Measurements from ENCODE around the gene TOMM40.
A peak's percentile ranks its signal among the peaks of the same experiment; 100 is the strongest.

Gene TOMM40

GRCh38 chr19:44891016-44891882 is at the start of gene TOMM40:
TOMM40 (plus strand) TSS chr19:44891254; CDS start chr19:44891416, 162 bp downstream.
- FAIRE-seq: no peak
- DNase-seq (ENCODE audit: insufficient read length, low spot score): peak; percentile 98
- TF ChIP-seq CTCF (IDR thresholded peaks at IDR 0.05; ENCODE audit: insufficient read depth, missing control alignments): no peak

GRCh38 chr19:44845286-44845611 is 45.8 kb upstream of the TOMM40 start:
- FAIRE-seq (no peak), DNase-seq (ENCODE audit: insufficient read length, low spot score) (no peak)
- no peak for TF ChIP-seq CTCF (IDR thresholded peaks at IDR 0.05; ENCODE audit: insufficient read depth, missing control alignments)

GRCh38 chr19:44845612-44846454 is 45.2 kb upstream of the TOMM40 start, which contains the start of gene NECTIN2:
NECTIN2 (plus strand) TSS chr19:44846297; CDS start chr19:44846526, 229 bp downstream.
- DNase-seq (ENCODE audit: insufficient read length, low spot score) (peak; percentile 100), FAIRE-seq (no peak)
- TF ChIP-seq CTCF (IDR thresholded peaks at IDR 0.05; ENCODE audit: insufficient read depth, missing control alignments): peak; percentile 82

GRCh38 chr19:44846455-44847143 is 44.5 kb upstream of the TOMM40 start:
- no peak for TF ChIP-seq CTCF (IDR thresholded peaks at IDR 0.05; ENCODE audit: insufficient read depth, missing control alignments)
- DNase-seq (ENCODE audit: insufficient read length, low spot score) (no peak), FAIRE-seq (no peak)

- TF ChIP-seq CTCF (IDR thresholded peaks at IDR 0.05; ENCODE audit: insufficient read depth, missing control alignments): no peak
- FAIRE-seq: no peak
- DNase-seq (ENCODE audit: insufficient read length, low spot score): no peak
Measured at GRCh38 chr19:44847144-44848035, 43.7 kb upstream of the TOMM40 start.

Data from D721Med (cell line).